Astrocyte of the cerebellum (primary cell): ENCODE data around the gene PSORS1C2.

Experiments
- DNase-seq: peaks from one replicate; pipeline ENCODE4 v3.0.0-alpha.2; 2011; ENCODE audit warnings: low read depth
- H3K4me3 ChIP-seq: 2 replicates; pipeline ENCODE4 v1.5.1; 2011; ENCODE audit warnings: mild to moderate bottlenecking, low read depth, low read length, moderate library complexity
- in situ Hi-C: cut with HindIII; loops from 2 replicates; pipeline ENCODE4 v1.10.0; 2017; ENCODE audit warnings: low sequenced_read_pairs
- TF ChIP-seq, protein P1 (sequence below): IDR thresholded peaks from 2 replicates; pipeline ENCODE4 v1.5.1; 2012; ENCODE audit warnings: low read length, low read depth, moderate library complexity, mild to moderate bottlenecking; ENCODE audit errors: missing control alignments

Gene PSORS1C2

DNA sequence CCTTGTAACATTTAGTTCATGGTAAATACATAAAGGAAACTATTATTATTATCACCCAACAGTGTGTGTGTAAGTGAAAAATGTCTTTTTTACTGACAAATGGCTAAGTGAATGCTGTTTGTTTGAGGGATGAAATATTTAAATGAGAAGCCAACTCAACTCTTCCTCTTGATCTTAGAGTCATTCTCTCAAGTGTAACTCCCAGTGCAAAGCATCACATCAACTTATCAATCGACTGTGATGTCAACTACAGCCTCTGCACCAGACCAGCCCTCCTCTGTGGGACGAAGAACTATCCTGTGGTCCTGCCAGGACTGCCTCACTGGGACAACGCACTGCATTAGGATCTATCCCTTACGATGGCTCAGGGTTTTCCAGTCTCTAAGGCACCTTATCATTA lies 31.8 kb downstream of the PSORS1C2 start:
- TF ChIP-seq, protein P1, sequence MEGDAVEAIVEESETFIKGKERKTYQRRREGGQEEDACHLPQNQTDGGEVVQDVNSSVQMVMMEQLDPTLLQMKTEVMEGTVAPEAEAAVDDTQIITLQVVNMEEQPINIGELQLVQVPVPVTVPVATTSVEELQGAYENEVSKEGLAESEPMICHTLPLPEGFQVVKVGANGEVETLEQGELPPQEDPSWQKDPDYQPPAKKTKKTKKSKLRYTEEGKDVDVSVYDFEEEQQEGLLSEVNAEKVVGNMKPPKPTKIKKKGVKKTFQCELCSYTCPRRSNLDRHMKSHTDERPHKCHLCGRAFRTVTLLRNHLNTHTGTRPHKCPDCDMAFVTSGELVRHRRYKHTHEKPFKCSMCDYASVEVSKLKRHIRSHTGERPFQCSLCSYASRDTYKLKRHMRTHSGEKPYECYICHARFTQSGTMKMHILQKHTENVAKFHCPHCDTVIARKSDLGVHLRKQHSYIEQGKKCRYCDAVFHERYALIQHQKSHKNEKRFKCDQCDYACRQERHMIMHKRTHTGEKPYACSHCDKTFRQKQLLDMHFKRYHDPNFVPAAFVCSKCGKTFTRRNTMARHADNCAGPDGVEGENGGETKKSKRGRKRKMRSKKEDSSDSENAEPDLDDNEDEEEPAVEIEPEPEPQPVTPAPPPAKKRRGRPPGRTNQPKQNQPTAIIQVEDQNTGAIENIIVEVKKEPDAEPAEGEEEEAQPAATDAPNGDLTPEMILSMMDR, result no peak
- in situ Hi-C loops, result no loop called here

GRCh38 chr6:31103136-31103535 lies 35.7 kb downstream of the PSORS1C2 start:
- TF ChIP-seq, protein P1, result no peak
- in situ Hi-C loops, result no loop called here
- no peak overlapping the region for H3K4me3 ChIP-seq
- DNase-seq, result no peak

More for the DNA sequence above, 31.8 kb downstream of the PSORS1C2 start:
- no peak overlapping the region for H3K4me3 ChIP-seq
- no peak for DNase-seq

GRCh38 chr6:31098449-31098938 lies 40.4 kb downstream of the PSORS1C2 start:
- TF ChIP-seq, protein P1, result no peak
- no peak for DNase-seq
- no peak overlapping the region for H3K4me3 ChIP-seq
- in situ Hi-C loops, result no loop called here

GRCh38 chr6:31096656-31097055 lies 42.2 kb downstream of the PSORS1C2 start:
- TF ChIP-seq, protein P1, result no peak
- in situ Hi-C loops, result no loop called here
- DNase-seq, result no peak
- no peak overlapping the region for H3K4me3 ChIP-seq

DNA sequence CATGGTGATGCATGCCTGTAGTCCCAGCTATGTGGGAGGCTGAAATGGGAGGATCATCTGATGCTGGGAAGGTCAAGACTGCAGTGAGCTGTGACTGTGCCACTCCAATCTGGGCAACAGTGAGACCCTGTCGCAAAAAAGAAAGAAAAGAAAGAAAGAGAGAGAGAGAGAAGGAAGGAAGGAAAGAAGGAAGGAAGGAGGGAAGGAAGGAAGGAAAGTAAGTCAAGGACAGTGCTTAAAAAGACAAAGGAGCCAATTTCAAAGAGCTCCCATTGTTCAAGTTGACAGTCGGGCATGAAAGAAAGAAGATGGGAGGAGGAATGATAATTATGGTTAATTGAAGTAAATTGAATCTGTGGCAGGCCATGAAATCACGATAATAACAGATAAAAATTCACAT lies 42.7 kb downstream of the PSORS1C2 start:
- no peak for DNase-seq
- in situ Hi-C loops, result no loop called here
- TF ChIP-seq, protein P1, result no peak
- no peak overlapping the region for H3K4me3 ChIP-seq

GRCh38 chr6:31094389-31094881 lies 44.4 kb downstream of the PSORS1C2 start:
- DNase-seq, result no peak
- in situ Hi-C loops, result no loop called here
- TF ChIP-seq, protein P1, result no peak

More at GRCh38 chr6:31094389-31094881, 44.4 kb downstream of the PSORS1C2 start:
- H3K4me3 ChIP-seq, result no peak overlapping the region
